OCI-LY7 (cell line): Measurements from ENCODE around the gene AKAP7.

Experiments used
- EZH2phosphoT487 ChIP-seq: fragments of 200-600 bp; sonication (generic); IDR thresholded peaks from 2 replicates; pipeline ENCODE4 v1.6.1; 2018; ENCODE audit warnings: low read depth, borderline replicate concordance, mild to moderate bottlenecking, mixed run types, antibody characterized with exemption, low read length, moderate library complexity, mixed read lengths
- TF ChIP-seq, protein P1 (sequence below): fragments of 200-600 bp; sonication (generic); conservative IDR thresholded peaks from 2 replicates; pipeline ENCODE4 v1.5.1; 2014; ENCODE audit warnings: mild to moderate bottlenecking, antibody characterized with exemption, low read length, moderate library complexity, mixed read lengths

DNA sequence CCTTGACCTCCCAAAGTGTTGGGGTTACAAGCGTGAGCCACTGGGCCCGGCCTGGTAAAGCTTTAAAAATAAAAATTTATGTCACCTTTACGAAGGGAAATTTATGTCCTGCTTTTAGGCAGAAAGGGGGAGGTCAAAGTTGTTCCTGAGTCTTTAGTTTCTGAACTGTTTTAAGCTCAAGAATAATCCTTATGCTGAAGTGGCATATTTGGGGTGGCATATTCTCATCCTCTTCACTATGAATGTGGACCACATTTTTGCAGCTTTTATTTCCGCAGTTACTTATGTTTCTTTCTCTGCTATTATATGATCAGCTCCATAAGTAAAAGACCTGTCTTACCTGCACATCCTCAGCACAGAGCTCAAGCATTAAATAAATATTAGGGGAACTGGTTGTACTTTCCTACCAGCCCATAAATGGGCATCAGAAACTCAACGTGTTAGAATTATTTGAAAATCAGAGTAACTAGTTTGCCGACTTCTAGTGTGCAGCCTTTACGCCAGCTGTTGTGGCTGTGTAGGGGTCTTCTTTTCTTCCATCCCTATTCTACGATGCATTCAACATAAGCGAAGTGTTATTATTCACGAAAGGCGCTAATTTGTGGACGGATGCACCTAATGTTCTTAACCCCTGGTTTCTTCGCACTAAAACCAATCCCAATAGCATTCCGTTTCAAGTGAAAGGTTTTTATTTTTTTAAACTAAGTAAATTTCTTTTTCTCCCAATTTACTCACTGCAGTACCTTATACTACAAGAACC lies 867 bp upstream of the AKAP7 start:
- TF ChIP-seq, protein P1, sequence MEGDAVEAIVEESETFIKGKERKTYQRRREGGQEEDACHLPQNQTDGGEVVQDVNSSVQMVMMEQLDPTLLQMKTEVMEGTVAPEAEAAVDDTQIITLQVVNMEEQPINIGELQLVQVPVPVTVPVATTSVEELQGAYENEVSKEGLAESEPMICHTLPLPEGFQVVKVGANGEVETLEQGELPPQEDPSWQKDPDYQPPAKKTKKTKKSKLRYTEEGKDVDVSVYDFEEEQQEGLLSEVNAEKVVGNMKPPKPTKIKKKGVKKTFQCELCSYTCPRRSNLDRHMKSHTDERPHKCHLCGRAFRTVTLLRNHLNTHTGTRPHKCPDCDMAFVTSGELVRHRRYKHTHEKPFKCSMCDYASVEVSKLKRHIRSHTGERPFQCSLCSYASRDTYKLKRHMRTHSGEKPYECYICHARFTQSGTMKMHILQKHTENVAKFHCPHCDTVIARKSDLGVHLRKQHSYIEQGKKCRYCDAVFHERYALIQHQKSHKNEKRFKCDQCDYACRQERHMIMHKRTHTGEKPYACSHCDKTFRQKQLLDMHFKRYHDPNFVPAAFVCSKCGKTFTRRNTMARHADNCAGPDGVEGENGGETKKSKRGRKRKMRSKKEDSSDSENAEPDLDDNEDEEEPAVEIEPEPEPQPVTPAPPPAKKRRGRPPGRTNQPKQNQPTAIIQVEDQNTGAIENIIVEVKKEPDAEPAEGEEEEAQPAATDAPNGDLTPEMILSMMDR = no peak
- no peak for TF ChIP-seq EZH2phosphoT487
